ENCODE results near the gene FNDC11.
"Not testable (repeated sequence)": the region's sequence is repeated elsewhere in the genome, so short reads cannot be mapped to it uniquely, and the experiment has no call there.

The FNDC11 gene

DNA sequence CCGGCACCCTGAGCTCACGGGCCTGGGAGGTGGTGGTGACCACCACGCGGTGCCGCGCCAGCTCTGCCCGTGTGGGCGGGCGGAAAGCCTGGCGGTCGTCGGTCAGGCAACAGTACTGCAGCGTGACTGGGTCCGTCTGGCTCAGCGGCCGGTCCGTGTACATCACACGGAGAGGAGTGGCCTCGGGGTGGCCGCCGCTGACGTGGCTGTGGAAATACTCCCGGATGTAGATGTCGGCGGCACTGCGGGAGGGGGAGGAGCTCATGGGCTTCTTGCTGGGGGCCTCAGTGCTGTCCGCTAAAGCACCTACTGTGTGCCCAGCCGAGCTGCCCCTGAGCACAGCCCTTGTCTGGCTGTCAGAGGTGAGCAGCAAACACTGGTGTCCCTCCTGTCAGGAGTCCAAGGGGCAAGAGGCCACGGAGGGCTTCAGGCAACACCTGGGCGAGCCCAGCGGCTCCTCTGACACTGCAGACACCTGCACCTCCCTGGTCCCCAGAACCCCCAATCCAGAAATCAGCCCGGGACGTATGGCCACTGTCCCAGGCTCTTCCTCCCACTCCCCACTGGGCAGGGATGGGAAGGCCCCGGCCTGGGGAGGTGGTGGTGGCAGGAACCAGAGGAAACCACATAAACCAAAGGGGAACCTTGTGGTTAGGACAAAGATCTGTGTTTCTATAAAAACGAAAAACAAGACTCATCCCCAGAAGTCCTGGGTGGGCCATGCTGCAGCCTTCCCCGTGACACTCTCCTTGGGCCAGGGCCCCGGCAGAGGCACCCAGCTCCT, 13.6 kb downstream of the FNDC11 start:
- peak; percentile 52 for DNase-seq (ENCODE audit: low read depth)

- DNase-seq (ENCODE audit: low read depth): no peak
These were observed 14.4 kb downstream of the FNDC11 start for GRCh38 chr20:63568170-63568981.

GRCh38 chr20:63568986-63569949, 15.3 kb downstream of the FNDC11 start:
- no peak for DNase-seq (ENCODE audit: low read depth)

DNA sequence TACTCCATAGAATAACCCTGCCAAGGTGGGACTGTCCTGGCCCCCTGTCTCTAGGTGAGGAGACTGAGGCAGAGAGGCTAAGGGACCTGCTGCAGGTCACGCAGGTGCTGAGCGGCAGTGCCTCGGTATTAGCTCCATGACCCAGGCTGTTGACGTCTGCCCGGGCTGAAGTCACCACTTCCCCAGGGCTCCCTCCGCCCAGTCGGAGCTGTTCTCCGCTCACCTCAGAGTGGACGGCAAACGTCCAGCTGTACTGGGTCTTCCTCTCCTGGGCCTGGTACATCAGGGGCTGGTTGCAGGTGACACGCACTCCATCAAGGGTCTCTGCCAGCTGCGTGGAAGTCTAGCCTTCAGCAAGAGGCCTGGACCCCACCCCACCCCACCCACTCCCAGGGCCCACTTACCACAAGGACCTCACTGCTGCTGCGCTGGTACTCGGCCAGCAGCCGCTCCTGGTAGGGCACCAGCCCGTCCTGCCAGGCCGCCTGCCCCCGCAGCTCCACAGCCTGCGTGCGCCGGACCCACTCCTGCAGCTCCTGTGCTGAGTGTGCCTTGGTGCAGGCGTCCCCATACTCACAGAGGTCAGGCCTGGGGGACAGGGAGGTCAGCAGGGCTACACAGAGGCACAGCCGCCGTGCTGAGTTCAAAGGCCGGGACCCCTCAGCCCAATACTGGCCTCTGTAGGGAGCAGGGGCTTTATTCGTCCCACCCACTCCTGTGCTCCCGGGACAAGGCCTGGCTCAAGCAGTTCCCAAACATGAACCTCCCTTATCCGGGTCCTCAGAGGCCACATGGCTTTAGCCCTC, 16.5 kb downstream of the FNDC11 start:
- no peak for DNase-seq (ENCODE audit: low read depth)

GRCh38 chr20:63571087-63571478, 17.1 kb downstream of the FNDC11 start:
- not testable (repeated sequence) for DNase-seq (ENCODE audit: low read depth)

DNA sequence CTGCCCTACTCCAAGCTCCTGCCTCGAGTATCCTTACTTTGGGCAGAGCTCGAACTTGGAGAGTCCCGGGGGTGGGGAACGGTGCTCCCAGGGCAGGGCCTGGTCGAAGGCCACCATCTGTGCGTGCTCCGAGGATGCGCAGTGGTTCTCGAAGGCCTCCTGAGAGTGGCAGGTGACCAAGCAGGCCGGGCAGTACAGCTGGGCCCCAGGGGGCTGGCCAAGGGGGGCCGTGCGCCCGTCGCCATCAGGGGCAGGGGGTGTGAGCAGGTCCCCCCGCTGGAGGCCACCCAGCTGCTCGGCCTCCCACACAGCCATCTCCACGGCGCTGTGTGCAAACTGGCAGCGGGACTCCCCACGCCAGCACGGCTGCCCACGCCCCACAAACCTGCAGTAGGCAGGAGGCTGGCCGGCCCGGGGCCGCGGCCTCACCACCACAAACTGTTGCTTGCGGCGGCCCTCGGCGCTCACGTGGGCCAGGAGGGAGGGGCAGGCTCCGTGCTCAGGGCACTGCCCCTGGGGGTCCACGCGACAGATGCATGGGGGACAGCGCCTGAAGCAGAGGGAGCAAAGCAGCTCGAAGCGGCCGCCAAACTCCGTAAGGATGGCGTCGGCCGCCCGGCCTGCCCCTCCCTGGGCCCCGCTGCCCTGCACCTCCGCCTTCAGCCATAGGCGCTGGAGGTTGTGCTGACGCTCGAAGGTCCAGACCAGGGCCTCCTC, 18.3 kb downstream of the FNDC11 start:
- DNase-seq (ENCODE audit: low read depth): no peak

- no peak for DNase-seq (ENCODE audit: low read depth)
These were observed 19.1 kb downstream of the FNDC11 start for GRCh38 chr20:63572788-63573646.

- DNase-seq (ENCODE audit: low read depth): no peak
These were observed 19.7 kb downstream of the FNDC11 start for GRCh38 chr20:63573647-63574131.

- peak; percentile 32 for DNase-seq (ENCODE audit: low read depth)
These were observed 20.3 kb downstream of the FNDC11 start, which contains the start of gene HELZ2 for GRCh38 chr20:63574156-63574828. TSS of gene HELZ2 (minus strand) at chr20:63574239. CDS start at chr20:63572385, 1,854 bp downstream.

- DNase-seq (ENCODE audit: low read depth): peak; percentile 31
These were observed 21.1 kb downstream of the FNDC11 start for GRCh38 chr20:63574829-63575743.

DNA sequence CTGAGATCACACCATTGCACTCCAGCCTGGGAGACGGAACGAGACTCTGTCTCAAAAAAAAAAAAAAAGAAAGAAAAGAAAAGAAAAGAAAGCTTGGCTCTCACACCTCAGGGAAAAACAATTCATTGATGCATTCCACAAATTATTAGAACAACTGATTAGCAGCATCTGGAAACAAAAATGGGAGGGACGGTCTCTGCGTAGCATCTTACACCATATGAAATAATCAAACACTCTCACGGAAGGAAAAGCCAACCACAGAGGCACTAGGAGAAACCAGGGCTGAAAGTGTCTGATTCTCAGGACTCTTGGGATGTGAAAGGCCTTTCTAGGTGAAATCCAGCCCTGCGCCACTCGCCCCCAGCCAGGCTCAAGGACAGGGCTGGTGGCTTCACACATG, 22.4 kb downstream of the FNDC11 start:
- no peak for DNase-seq (ENCODE audit: low read depth)

DNA sequence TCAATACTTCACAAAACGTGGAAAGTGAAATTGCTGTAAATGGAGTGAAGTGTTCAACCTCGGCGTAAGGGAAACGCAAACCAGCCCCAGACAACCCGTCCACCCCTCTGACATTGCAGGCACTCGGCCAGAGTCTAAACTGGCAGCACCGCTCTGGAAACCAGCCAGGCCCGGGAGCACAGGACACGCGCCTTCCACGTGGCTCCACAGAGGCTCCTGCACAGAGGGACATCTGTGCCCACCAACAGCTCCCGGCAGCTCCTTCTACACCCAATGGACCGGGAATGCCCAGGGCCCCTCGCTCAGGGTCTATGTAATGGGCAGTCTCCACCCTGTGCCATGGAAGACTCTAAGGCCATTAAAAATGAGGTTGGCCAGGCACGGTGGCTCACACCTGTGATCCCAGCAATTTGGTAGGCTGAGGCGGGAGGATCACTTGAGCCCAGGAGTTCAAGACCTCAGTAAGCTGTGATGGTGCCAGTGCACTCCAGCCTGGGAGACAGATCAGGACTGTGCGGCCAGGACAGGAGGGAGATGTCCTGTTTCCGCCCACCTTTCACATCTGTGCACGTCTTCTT, 23.4 kb downstream of the FNDC11 start:
- DNase-seq (ENCODE audit: low read depth): no peak

GRCh38 chr20:63578224-63579016, 24.5 kb downstream of the FNDC11 start:
- no peak for DNase-seq (ENCODE audit: low read depth)

GRCh38 chr20:63579017-63579694, 25.2 kb downstream of the FNDC11 start:
- no peak for DNase-seq (ENCODE audit: low read depth)

GRCh38 chr20:63580796-63581461, 27.0 kb downstream of the FNDC11 start:
- DNase-seq (ENCODE audit: low read depth): peak; percentile 68

Measured in amniotic epithelial cell (primary cell).